Measurements from ENCODE around the gene ZNF319. TPM values are rescaled to one million over a fixed set of nuclear protein-coding genes. Genes with fewer than 3 reads are reported as not detected.
"Not testable (repeated sequence)": the region's sequence is repeated elsewhere in the genome, so short reads cannot be mapped to it uniquely, and the experiment has no call there.

Gene ZNF319
- total RNA-seq, 1 donor from 2014 or later, result 14.9 TPM

- Mint-ChIP-seq H3K36me3 (ENCODE audit: insufficient read depth) (peaks cover 26% of the 10 kb centered on the region), H3K4me1 (ENCODE audit: low read depth) (peaks cover 4% of the 10 kb centered on the region), H3K4me3 (ENCODE audit: low read depth) (no peak overlapping the region), H3K27me3 (no peaks in the 10 kb centered on the region), H3K9me3 (ENCODE audit: low read depth) (peaks cover 6% of the 10 kb centered on the region), H3K27ac (no peak overlapping the region)
- DNase-seq (ENCODE audit: low spot score, unreplicated experiment), result no peak
- no peak for TF ChIP-seq CTCF (IDR thresholded peaks at IDR 0.05; ENCODE audit: unreplicated experiment)
Measured at GRCh38 chr16:58009856-58010416, 9.5 kb upstream of the ZNF319 start.

- H3K4me1 Mint-ChIP-seq (ENCODE audit: low read depth); H3K4me3 Mint-ChIP-seq (ENCODE audit: low read depth); H3K27me3 Mint-ChIP-seq; H3K27ac Mint-ChIP-seq; DNase-seq (ENCODE audit: low spot score, unreplicated experiment); H3K9me3 Mint-ChIP-seq (ENCODE audit: low read depth): not testable (repeated sequence)
- H3K36me3 Mint-ChIP-seq (ENCODE audit: insufficient read depth), result peaks cover 21% of the 10 kb centered on the region
Measured at GRCh38 chr16:58004736-58005135, 4.3 kb upstream of the ZNF319 start.

GRCh38 chr16:58002936-58003335 lies 2.5 kb upstream of the ZNF319 start:
- no peak for DNase-seq (ENCODE audit: low spot score, unreplicated experiment)
- H3K36me3 Mint-ChIP-seq (ENCODE audit: insufficient read depth), result peaks cover 19% of the 10 kb centered on the region
- TF ChIP-seq CTCF (IDR thresholded peaks at IDR 0.05; ENCODE audit: unreplicated experiment), result no peak
- H3K27ac Mint-ChIP-seq, result no peak overlapping the region
- peaks cover 6% of the 10 kb centered on the region for H3K9me3 Mint-ChIP-seq (ENCODE audit: low read depth)
- peaks cover 11% of the 10 kb centered on the region for H3K4me1 Mint-ChIP-seq (ENCODE audit: low read depth)
- H3K27me3 Mint-ChIP-seq, result no peaks in the 10 kb centered on the region
- H3K4me3 Mint-ChIP-seq (ENCODE audit: low read depth), result peak overlapping the region; percentile 16

- Mint-ChIP-seq H3K27me3 (no peaks in the 10 kb centered on the region), H3K4me3 (ENCODE audit: low read depth) (peak overlapping the region; percentile 87), H3K36me3 (ENCODE audit: insufficient read depth) (peaks cover 19% of the 10 kb centered on the region), H3K4me1 (ENCODE audit: low read depth) (peaks cover 11% of the 10 kb centered on the region), H3K27ac (no peak overlapping the region), H3K9me3 (ENCODE audit: low read depth) (peaks cover 6% of the 10 kb centered on the region)
- no peak for TF ChIP-seq CTCF (IDR thresholded peaks at IDR 0.05; ENCODE audit: unreplicated experiment)
- no peak for DNase-seq (ENCODE audit: low spot score, unreplicated experiment)
Measured at GRCh38 chr16:58002416-58002800, 1.9 kb upstream of the ZNF319 start.

- DNase-seq (ENCODE audit: low spot score, unreplicated experiment), result no peak
- Mint-ChIP-seq H3K4me3 (ENCODE audit: low read depth) (peak overlapping the region; percentile 87), H3K4me1 (ENCODE audit: low read depth) (peaks cover 11% of the 10 kb centered on the region), H3K27ac (no peak overlapping the region), H3K27me3 (no peaks in the 10 kb centered on the region), H3K36me3 (ENCODE audit: insufficient read depth) (peaks cover 21% of the 10 kb centered on the region), H3K9me3 (ENCODE audit: low read depth) (peaks cover 3% of the 10 kb centered on the region)
- no peak for TF ChIP-seq CTCF (IDR thresholded peaks at IDR 0.05; ENCODE audit: unreplicated experiment)
Measured at GRCh38 chr16:58001781-58002415, 1.4 kb upstream of the ZNF319 start.
